DOHH2 (cell line): ENCODE results near the gene ETV6.

Source experiments
- H3F3A ChIP-seq: fragments of 200-600 bp; sonication (generic), shearing (Covaris generic); 2 replicates; pipeline ENCODE4 v1.6.0; 2016; ENCODE audit warnings: antibody characterized with exemption, mild to moderate bottlenecking; ENCODE audit not compliant: control insufficient read depth, insufficient read depth
- H3K27ac ChIP-seq: fragments of 200-600 bp; sonication (generic); 2 replicates; pipeline ENCODE4 v1.5.1; 2014; ENCODE audit warnings: low read depth, mild to moderate bottlenecking, low read length, moderate library complexity
- H3K27me3 ChIP-seq: fragments of 200-600 bp; sonication (generic); 2 replicates; pipeline ENCODE4 v1.6.1; 2014; ENCODE audit warnings: mild to moderate bottlenecking, low read length, mixed read lengths; ENCODE audit not compliant: control insufficient read depth
- H3K36me3 ChIP-seq: fragments of 200-600 bp; sonication (generic); 2 replicates; pipeline ENCODE4 v1.6.1; 2014; ENCODE audit warnings: mild to moderate bottlenecking, low read length, moderate library complexity, mixed read lengths; ENCODE audit not compliant: control insufficient read depth
- H3K4me1 ChIP-seq: fragments of 200-600 bp; sonication (generic); 2 replicates; pipeline ENCODE4 v1.6.1; 2014; ENCODE audit warnings: mild to moderate bottlenecking, low read length, mixed read lengths; ENCODE audit not compliant: control insufficient read depth
- H3K4me2 ChIP-seq: fragments of 200-600 bp; sonication (generic); 2 replicates; pipeline ENCODE4 v1.6.0; 2014; ENCODE audit warnings: mild to moderate bottlenecking, low read length, moderate library complexity
- H3K4me3 ChIP-seq: fragments of 200-600 bp; sonication (generic); 2 replicates; pipeline ENCODE4 v1.5.1; 2014; ENCODE audit warnings: mild to moderate bottlenecking, low read length, mixed read lengths
- H3K79me2 ChIP-seq: fragments of 200-600 bp; sonication (generic); 2 replicates; pipeline ENCODE4 v1.6.1; 2014; ENCODE audit warnings: mild to moderate bottlenecking, low read length, mixed read lengths; ENCODE audit not compliant: control insufficient read depth
- H3K9me2 ChIP-seq: fragments of 200-600 bp; sonication (generic); replicated peaks from 2 replicates; pipeline ENCODE4 v1.6.1; 2014; ENCODE audit warnings: mild to moderate bottlenecking, low read length, mixed read lengths; ENCODE audit not compliant: control insufficient read depth
- H3K9me3 ChIP-seq: fragments of 200-600 bp; sonication (generic); 2 replicates; pipeline ENCODE4 v1.6.1; 2014; ENCODE audit warnings: antibody characterized with exemption, low read length, mixed read lengths; ENCODE audit not compliant: control insufficient read depth, insufficient read depth
- H4K20me1 ChIP-seq: fragments of 200-600 bp; sonication (generic); 2 replicates; pipeline ENCODE4 v1.6.0; 2014; ENCODE audit warnings: low read depth, mild to moderate bottlenecking, antibody characterized with exemption, low read length, moderate library complexity; ENCODE audit not compliant: control insufficient read depth, insufficient read depth
- EZH2phosphoT487 ChIP-seq: fragments of 200-600 bp; sonication (generic); IDR thresholded peaks from 2 replicates; pipeline ENCODE4 v1.6.1; 2017; ENCODE audit warnings: borderline replicate concordance, mild to moderate bottlenecking, antibody characterized with exemption, low read length, moderate library complexity, mixed read lengths
- TF ChIP-seq, protein P1 (sequence below): fragments of 200-600 bp; sonication (generic); IDR thresholded peaks from one replicate; pipeline ENCODE4 v1.5.1; 2014; ENCODE audit warnings: antibody characterized with exemption, mild to moderate bottlenecking, low read depth, low read length; ENCODE audit not compliant: poor library complexity, severe bottlenecking

ETV6 gene

DNA sequence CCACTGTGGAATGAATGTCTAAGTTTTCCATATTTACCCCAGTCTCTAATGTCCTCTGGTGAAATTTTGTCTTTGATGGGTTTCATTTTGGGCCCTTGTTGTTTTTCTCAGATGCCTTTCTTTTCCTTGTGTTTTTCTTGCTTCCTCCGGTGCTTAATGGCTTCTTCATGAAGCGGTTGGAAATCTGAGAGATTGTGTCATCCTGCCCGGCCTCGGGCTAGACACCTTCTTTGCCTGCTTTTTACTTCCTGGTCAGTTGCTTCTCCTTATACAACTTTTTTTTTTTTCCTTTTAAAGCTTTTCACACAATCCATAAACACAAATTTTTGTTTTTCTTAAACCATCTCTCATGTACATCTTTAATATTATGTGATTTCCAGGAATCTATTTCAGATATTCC is 7.1 kb downstream of the ETV6 start:
- peaks cover 3% of the 10 kb centered on the region; the same call in 1 of the 2 replicates for H3K27me3 ChIP-seq
- no peaks in the 10 kb centered on the region for H3K9me2 ChIP-seq
- no peak overlapping the region for H3K27ac ChIP-seq
- no peaks in the 10 kb centered on the region for H3F3A ChIP-seq
- no peak overlapping the region for H3K4me3 ChIP-seq
- no peaks in the 10 kb centered on the region for H4K20me1 ChIP-seq
- no peak overlapping the region for H3K4me2 ChIP-seq
- no peaks in the 10 kb centered on the region for H3K9me3 ChIP-seq
- peaks cover 36% of the 10 kb centered on the region for H3K4me1 ChIP-seq
- TF ChIP-seq, protein P1, sequence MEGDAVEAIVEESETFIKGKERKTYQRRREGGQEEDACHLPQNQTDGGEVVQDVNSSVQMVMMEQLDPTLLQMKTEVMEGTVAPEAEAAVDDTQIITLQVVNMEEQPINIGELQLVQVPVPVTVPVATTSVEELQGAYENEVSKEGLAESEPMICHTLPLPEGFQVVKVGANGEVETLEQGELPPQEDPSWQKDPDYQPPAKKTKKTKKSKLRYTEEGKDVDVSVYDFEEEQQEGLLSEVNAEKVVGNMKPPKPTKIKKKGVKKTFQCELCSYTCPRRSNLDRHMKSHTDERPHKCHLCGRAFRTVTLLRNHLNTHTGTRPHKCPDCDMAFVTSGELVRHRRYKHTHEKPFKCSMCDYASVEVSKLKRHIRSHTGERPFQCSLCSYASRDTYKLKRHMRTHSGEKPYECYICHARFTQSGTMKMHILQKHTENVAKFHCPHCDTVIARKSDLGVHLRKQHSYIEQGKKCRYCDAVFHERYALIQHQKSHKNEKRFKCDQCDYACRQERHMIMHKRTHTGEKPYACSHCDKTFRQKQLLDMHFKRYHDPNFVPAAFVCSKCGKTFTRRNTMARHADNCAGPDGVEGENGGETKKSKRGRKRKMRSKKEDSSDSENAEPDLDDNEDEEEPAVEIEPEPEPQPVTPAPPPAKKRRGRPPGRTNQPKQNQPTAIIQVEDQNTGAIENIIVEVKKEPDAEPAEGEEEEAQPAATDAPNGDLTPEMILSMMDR: no peak
- TF ChIP-seq EZH2phosphoT487: no peak
- no peaks in the 10 kb centered on the region for H3K36me3 ChIP-seq
- peaks cover 37% of the 10 kb centered on the region for H3K79me2 ChIP-seq

- peaks cover 27% of the 10 kb centered on the region for H3K4me1 ChIP-seq
- no peak overlapping the region for H3K4me2 ChIP-seq
- H3K79me2 ChIP-seq: peaks cover 30% of the 10 kb centered on the region
- H3K27ac ChIP-seq: no peak overlapping the region
- H3K36me3 ChIP-seq: no peaks in the 10 kb centered on the region
- no peaks in the 10 kb centered on the region for H4K20me1 ChIP-seq
- H3K4me3 ChIP-seq: no peak overlapping the region
- H3K9me3 ChIP-seq: no peaks in the 10 kb centered on the region
- H3K27me3 ChIP-seq: no peaks in the 10 kb centered on the region
- TF ChIP-seq EZH2phosphoT487: no peak
- TF ChIP-seq, protein P1: no peak
- H3F3A ChIP-seq: no peaks in the 10 kb centered on the region
- no peaks in the 10 kb centered on the region for H3K9me2 ChIP-seq
Measured at GRCh38 chr12:11657511-11657910, 8.0 kb downstream of the ETV6 start.

DNA sequence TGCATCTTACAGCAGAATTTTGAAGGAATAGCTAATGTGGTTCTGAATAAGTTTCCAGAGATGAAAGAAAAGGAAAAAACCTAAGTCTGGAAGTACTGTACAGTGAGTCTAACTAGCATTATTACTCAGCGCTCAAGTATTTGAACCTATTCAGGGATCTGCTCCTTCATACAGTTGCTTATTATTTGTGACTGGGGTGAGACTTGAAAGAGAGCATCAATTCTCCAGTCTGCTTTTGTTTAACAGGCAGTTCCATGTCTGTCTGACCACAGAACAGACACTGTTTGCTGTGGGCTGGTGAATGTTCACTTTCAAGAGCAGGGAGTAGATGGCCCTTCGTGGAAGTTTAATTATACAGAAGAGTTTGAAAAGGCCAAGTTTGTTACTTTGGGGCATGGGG is 9.3 kb downstream of the ETV6 start:
- Histone ChIP-seq H3K4me2 (no peak overlapping the region), H3F3A (no peaks in the 10 kb centered on the region), H3K36me3 (no peaks in the 10 kb centered on the region), H3K4me3 (no peak overlapping the region), H4K20me1 (no peaks in the 10 kb centered on the region), H3K79me2 (peaks cover 20% of the 10 kb centered on the region), H3K27me3 (no peaks in the 10 kb centered on the region), H3K4me1 (peaks cover 15% of the 10 kb centered on the region), H3K27ac (no peak overlapping the region), H3K9me2 (no peaks in the 10 kb centered on the region), H3K9me3 (no peaks in the 10 kb centered on the region)
- TF ChIP-seq, protein P1: no peak
- no peak for TF ChIP-seq EZH2phosphoT487

DNA sequence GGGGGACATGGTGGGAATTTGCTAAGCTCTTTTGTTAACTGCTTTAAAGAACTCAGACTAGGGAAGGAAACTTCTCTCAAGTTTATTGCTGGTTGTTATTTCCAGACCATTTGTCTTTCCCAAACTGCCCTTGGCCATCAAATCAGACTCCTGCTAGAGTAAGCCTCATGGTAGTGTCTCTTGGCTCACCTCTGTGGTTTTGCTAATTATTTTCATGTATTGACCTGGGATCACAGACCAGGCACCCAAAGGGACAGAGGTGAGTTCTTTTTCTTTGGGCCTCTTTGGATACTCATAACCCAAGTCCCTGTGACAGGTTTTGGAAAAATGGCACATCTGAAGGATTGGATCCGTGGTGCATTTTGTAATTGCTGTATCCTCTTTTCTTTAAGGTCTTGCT is 11.2 kb downstream of the ETV6 start:
- TF ChIP-seq, protein P1: no peak
- TF ChIP-seq EZH2phosphoT487: no peak
- no peaks in the 10 kb centered on the region for H4K20me1 ChIP-seq
- no peaks in the 10 kb centered on the region for H3K9me3 ChIP-seq
- no peak overlapping the region for H3K27ac ChIP-seq
- peaks cover 7% of the 10 kb centered on the region for H3K79me2 ChIP-seq
- no peaks in the 10 kb centered on the region for H3F3A ChIP-seq
- H3K4me2 ChIP-seq: no peak overlapping the region
- no peaks in the 10 kb centered on the region for H3K4me1 ChIP-seq
- H3K4me3 ChIP-seq: no peak overlapping the region
- no peaks in the 10 kb centered on the region for H3K36me3 ChIP-seq
- H3K27me3 ChIP-seq: no peaks in the 10 kb centered on the region
- no peaks in the 10 kb centered on the region for H3K9me2 ChIP-seq
